ENCODE data around the gene DCAF10. TPM values are rescaled to one million over a fixed set of nuclear protein-coding genes. Genes with fewer than 3 reads are reported as not detected.

DCAF10 gene
- total and polyA plus RNA-seq, 2 of the 13 experiments (the other 11 are each of a cell fraction or from before 2014, with no cell fraction given), result 9.2 to 20.3 TPM

DNA sequence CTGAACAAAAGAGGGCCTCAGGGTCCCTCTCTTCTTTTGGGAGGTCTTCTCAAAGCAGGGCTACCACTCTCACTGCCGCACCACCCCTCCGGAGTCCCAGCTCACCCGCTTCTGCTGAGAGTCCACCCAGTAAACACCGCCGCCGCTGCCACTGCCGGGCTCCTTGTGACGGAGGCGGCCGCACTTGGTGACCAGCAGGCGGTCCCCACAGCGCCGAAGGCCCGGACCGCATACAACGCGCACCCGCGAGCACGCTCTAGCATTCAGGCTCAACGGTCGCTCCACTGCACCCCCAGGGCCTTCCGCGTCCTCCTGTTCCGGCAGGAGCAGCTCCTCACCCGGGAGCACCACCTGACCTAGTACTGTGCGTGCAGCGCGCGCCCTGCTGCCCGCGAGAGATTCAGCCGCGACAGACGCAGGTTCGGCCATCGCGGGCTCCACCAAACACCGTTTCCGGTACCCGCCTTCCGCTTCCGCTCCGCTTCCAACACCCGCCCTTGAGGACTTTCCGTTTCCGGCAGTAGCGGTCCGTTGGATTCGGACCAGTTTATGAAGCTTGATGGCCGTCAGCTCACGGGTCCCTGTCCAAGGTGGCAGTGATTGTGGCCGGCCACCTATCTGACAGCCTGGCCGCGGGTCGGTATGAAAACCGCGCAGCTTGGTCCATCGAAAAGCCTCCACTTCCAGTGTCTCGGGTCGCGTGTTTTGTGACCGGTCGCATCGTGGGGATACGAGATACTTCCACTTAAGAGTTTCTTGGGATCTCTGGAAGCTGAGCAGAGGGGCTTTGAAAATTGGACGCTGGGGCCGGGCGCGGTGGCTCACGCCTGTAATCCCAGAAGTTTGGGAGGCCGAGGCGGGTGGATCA, 15.7 kb upstream of the DCAF10 start, which contains the start of gene EXOSC3 (continued):
- TF ChIP-seq, protein P1, sequence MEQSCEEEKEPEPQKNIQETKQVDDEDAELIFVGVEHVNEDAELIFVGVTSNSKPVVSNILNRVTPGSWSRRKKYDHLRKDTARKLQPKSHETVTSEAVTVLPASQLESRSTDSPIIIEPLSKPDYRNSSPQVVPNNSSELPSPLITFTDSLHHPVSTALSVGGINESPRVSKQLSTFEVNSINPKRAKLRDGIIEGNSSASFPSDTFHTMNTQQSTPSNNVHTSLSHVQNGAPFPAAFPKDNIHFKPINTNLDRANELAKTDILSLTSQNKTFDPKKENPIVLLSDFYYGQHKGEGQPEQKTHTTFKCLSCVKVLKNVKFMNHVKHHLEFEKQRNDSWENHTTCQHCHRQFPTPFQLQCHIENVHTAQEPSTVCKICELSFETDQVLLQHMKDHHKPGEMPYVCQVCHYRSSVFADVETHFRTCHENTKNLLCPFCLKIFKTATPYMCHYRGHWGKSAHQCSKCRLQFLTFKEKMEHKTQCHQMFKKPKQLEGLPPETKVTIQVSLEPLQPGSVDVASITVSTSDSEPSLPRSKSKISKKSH (CRISPR knock-in tag; IDR thresholded peaks at IDR 0.05; ENCODE audit: borderline replicate concordance), result 0 out of 2 replicates have a peak, but pooled peaks have one; percentile 66
- peak; percentile 49; the same call in 1 of the 2 replicates for TF ChIP-seq SALL2 (CRISPR knock-in tag; IDR thresholded peaks at IDR 0.05)
- TF ChIP-seq, protein P2, sequence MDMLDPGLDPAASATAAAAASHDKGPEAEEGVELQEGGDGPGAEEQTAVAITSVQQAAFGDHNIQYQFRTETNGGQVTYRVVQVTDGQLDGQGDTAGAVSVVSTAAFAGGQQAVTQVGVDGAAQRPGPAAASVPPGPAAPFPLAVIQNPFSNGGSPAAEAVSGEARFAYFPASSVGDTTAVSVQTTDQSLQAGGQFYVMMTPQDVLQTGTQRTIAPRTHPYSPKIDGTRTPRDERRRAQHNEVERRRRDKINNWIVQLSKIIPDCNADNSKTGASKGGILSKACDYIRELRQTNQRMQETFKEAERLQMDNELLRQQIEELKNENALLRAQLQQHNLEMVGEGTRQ (IDR thresholded peaks at IDR 0.05; ENCODE audit: low read depth, low read length), result no peak
- TF ChIP-seq, protein P2 (CRISPR knock-in tag; IDR thresholded peaks at IDR 0.05; ENCODE audit: borderline replicate concordance), result peak; percentile 48; the same call in 1 of the 2 replicates
- no peak for TF ChIP-seq SMARCC2 (IDR thresholded peaks at IDR 0.05)
- TF ChIP-seq ZNF329 (CRISPR knock-in tag; IDR thresholded peaks at IDR 0.05; ENCODE audit: low read depth), result no peak; the same call in 1 of the 2 replicates
- TF ChIP-seq ARNT (IDR thresholded peaks at IDR 0.05), result no peak
- TF ChIP-seq KDM4B (CRISPR knock-in tag; IDR thresholded peaks at IDR 0.05), result peak; percentile 21
- 0 out of 2 replicates have a peak, but pooled peaks have one; percentile 67 for TF ChIP-seq SRY (CRISPR knock-in tag; IDR thresholded peaks at IDR 0.05)
- TF ChIP-seq ZNF24 (IDR thresholded peaks at IDR 0.05), result no peak
- TF ChIP-seq ZMYM4 (CRISPR knock-in tag; IDR thresholded peaks at IDR 0.05), result peak; percentile 78
- peak; percentile 89; the same call in 1 of the 2 replicates for TF ChIP-seq ZNF33B (CRISPR knock-in tag; IDR thresholded peaks at IDR 0.05)
- TF ChIP-seq, protein P3, sequence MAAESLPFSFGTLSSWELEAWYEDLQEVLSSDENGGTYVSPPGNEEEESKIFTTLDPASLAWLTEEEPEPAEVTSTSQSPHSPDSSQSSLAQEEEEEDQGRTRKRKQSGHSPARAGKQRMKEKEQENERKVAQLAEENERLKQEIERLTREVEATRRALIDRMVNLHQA (CRISPR knock-in tag; IDR thresholded peaks at IDR 0.05), result no peak
- TF ChIP-seq HDAC2 (CRISPR knock-in tag; IDR thresholded peaks at IDR 0.05), result peak; percentile 72
- peak; percentile 88 for TF ChIP-seq ZNF350 (CRISPR knock-in tag; IDR thresholded peaks at IDR 0.05; ENCODE audit: borderline replicate concordance, low read depth)
- peak; percentile 93 for TF ChIP-seq ZNF230 (CRISPR knock-in tag; IDR thresholded peaks at IDR 0.05)
- no peak for TF ChIP-seq CENPX (CRISPR knock-in tag; IDR thresholded peaks at IDR 0.05)
- TF ChIP-seq, protein P4, sequence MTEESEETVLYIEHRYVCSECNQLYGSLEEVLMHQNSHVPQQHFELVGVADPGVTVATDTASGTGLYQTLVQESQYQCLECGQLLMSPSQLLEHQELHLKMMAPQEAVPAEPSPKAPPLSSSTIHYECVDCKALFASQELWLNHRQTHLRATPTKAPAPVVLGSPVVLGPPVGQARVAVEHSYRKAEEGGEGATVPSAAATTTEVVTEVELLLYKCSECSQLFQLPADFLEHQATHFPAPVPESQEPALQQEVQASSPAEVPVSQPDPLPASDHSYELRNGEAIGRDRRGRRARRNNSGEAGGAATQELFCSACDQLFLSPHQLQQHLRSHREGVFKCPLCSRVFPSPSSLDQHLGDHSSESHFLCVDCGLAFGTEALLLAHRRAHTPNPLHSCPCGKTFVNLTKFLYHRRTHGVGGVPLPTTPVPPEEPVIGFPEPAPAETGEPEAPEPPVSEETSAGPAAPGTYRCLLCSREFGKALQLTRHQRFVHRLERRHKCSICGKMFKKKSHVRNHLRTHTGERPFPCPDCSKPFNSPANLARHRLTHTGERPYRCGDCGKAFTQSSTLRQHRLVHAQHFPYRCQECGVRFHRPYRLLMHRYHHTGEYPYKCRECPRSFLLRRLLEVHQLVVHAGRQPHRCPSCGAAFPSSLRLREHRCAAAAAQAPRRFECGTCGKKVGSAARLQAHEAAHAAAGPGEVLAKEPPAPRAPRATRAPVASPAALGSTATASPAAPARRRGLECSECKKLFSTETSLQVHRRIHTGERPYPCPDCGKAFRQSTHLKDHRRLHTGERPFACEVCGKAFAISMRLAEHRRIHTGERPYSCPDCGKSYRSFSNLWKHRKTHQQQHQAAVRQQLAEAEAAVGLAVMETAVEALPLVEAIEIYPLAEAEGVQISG (CRISPR knock-in tag; IDR thresholded peaks at IDR 0.05), result peak; percentile 95
- TF ChIP-seq GZF1 (CRISPR knock-in tag; IDR thresholded peaks at IDR 0.05), result no peak
- TF ChIP-seq NR2C2 (CRISPR knock-in tag; IDR thresholded peaks at IDR 0.05; ENCODE audit: borderline replicate concordance), result peak; percentile 88

Measured in HepG2 (cell line).